CD14-positive monocyte (primary cell): Measurements from ENCODE around the gene SLC30A3. TPM values are rescaled to one million over a fixed set of nuclear protein-coding genes. Genes with fewer than 3 reads are reported as not detected.

Experiments
- DNase-seq, 3 donors: peaks; one replicate each; pipeline ENCODE4 v3.0.0-alpha.2; 2011 to 2022
- H2AFZ ChIP-seq: 2 replicates; pipeline ENCODE4 v1.6.0; 2012; ENCODE audit warnings: mild to moderate bottlenecking, low read depth, low read length, inconsistent platforms; ENCODE audit not compliant: insufficient read depth, poor library complexity, severe bottlenecking
- H3K27ac ChIP-seq, 2 donors: 1 replicate in 1 of 2; 2 replicates in 1 of 2; pipeline ENCODE4 v1.5.1; 2012 to 2013; ENCODE audit warnings: low read length in 2 of 2, control low read depth in 1 of 2, inconsistent platforms in 1 of 2, low read depth in 1 of 2, mild to moderate bottlenecking in 1 of 2
- H3K27me3 ChIP-seq, 2 donors: one replicate each; pipeline versions ENCODE4 v1.6.0 to v1.6.1; 2011 to 2013; ENCODE audit warnings: low read length in 2 of 2; ENCODE audit not compliant: control insufficient read depth in 2 of 2, insufficient read depth in 2 of 2
- H3K36me3 ChIP-seq, 2 donors: replicated peaks in 1 of 2; 1 replicate in 1 of 2; 2 replicates in 1 of 2; pipeline versions ENCODE4 v1.5.1 to v1.6.1; 2012 to 2013; ENCODE audit warnings: low read length in 2 of 2, control low read depth in 1 of 2, inconsistent platforms in 1 of 2, mild to moderate bottlenecking in 1 of 2; ENCODE audit not compliant: insufficient read depth in 2 of 2, control insufficient read depth in 1 of 2
- H3K4me1 ChIP-seq, 2 donors: 1 replicate in 1 of 2; 2 replicates in 1 of 2; pipeline versions ENCODE4 v1.5.1 to v1.6.1; 2012 to 2013; ENCODE audit warnings: low read length in 2 of 2, control low read depth in 1 of 2, inconsistent platforms in 1 of 2, mild to moderate bottlenecking in 1 of 2, moderate library complexity in 1 of 2; ENCODE audit not compliant: insufficient read depth in 2 of 2, control insufficient read depth in 1 of 2
- H3K4me2 ChIP-seq: replicated peaks from 2 replicates; pipeline ENCODE3; 2012; ENCODE audit warnings: low read length, moderate library complexity, mild to moderate bottlenecking; ENCODE audit not compliant: poor library complexity, severe bottlenecking; ENCODE audit errors: extremely low read depth
- H3K4me3 ChIP-seq, 3 experiments: fragments of 200-600 bp in 1 of 3; sonication (generic) in 1 of 3; replicated peaks in 1 of 3; 1 replicate in 2 of 3; 2 replicates in 1 of 3; pipeline ENCODE4 v1.5.1; 2011 to 2013; ENCODE audit warnings: low read length in 3 of 3, mild to moderate bottlenecking in 3 of 3, control low read depth in 2 of 3, low read depth in 2 of 3, inconsistent platforms in 1 of 3, moderate library complexity in 1 of 3
- H3K79me2 ChIP-seq: 2 replicates; pipeline ENCODE4 v1.6.0; 2012; ENCODE audit warnings: mild to moderate bottlenecking, control low read depth, inconsistent platforms, low read length, moderate library complexity; ENCODE audit not compliant: insufficient read depth
- H3K9ac ChIP-seq: 2 replicates; pipeline ENCODE4 v1.6.0; 2017; ENCODE audit warnings: low read length, mild to moderate bottlenecking; ENCODE audit not compliant: insufficient read depth, poor library complexity, severe bottlenecking
- H3K9me3 ChIP-seq, 2 donors: replicated peaks in 1 of 2; 1 replicate in 1 of 2; 2 replicates in 1 of 2; pipeline versions ENCODE4 v1.5.1 to v1.6.1; 2012 to 2013; ENCODE audit warnings: low read length in 2 of 2, control low read depth in 1 of 2; ENCODE audit not compliant: control insufficient read depth in 1 of 2, insufficient read depth in 1 of 2
- H4K20me1 ChIP-seq: 2 replicates; pipeline ENCODE4 v1.6.0; 2012; ENCODE audit warnings: mild to moderate bottlenecking, low read length, control low read depth, moderate library complexity; ENCODE audit not compliant: insufficient read depth
- H3K27ac Mint-ChIP-seq, 7 donors: one replicate each; pipeline ENCODE4 v1.8.0; 2020; ENCODE audit warnings: mild to moderate bottlenecking in 7 of 7, mixed read lengths in 7 of 7, moderate library complexity in 6 of 7, inconsistent platforms in 2 of 7
- H3K27me3 Mint-ChIP-seq, 3 donors: one replicate each; pipeline ENCODE4 v1.8.0; 2021 to 2022; ENCODE audit warnings: low read depth in 3 of 3, mild to moderate bottlenecking in 3 of 3, mixed read lengths in 3 of 3, moderate library complexity in 3 of 3, inconsistent platforms in 1 of 3
- H3K36me3 Mint-ChIP-seq, 2 donors: one replicate each; pipeline ENCODE4 v1.8.0; 2020; ENCODE audit warnings: mixed read lengths in 2 of 2, inconsistent platforms in 1 of 2, mild to moderate bottlenecking in 1 of 2
- H3K4me1 Mint-ChIP-seq: one replicate; pipeline ENCODE4 v1.8.0; 2020; ENCODE audit warnings: mild to moderate bottlenecking, mixed read lengths
- H3K4me3 Mint-ChIP-seq, 2 donors: one replicate each; pipeline ENCODE4 v1.8.0; 2020; ENCODE audit warnings: mild to moderate bottlenecking in 2 of 2, mixed read lengths in 2 of 2, moderate library complexity in 1 of 2
- H3K9me3 Mint-ChIP-seq, 7 donors: one replicate each; pipeline ENCODE4 v1.8.0; 2020 to 2022; ENCODE audit warnings: mixed read lengths in 7 of 7, mild to moderate bottlenecking in 6 of 7, moderate library complexity in 6 of 7, inconsistent platforms in 2 of 7
- CTCF ChIP-seq: fragments of 200-600 bp; IDR thresholded peaks from one replicate; pipeline ENCODE4 v1.8.0; 2022; ENCODE audit warnings: antibody characterized with exemption, mild to moderate bottlenecking
- WGBS: methylation state at CpG from one replicate; pipeline ENCODE4 v1.1.5; 2013; ENCODE audit warnings: missing lambda C conversion rate; ENCODE audit not compliant: insufficient coverage; 5-methylcytosine and 5-hydroxymethylcytosine counted together
- intact Hi-C, 2 donors: fragments of 100-400 bp; cut with micrococcal nuclease; formaldehyde crosslinking; loops; one replicate each; pipeline versions ENCODE4 v1.15.0 to v1.15.1; 2023
- polyA plus RNA-seq, 3 donors: library from polyadenylated mRNA; depleted of rRNA in 1 of 3; unstranded in 2 of 3; stranded (reverse) in 1 of 3; fragments of 300-500 nt in 2 of 3; fragments of >200 nt in 1 of 3; fragmentation: Illumina TruSeq in 2 of 3; gene quantifications; 1 replicate in 2 of 3; 2 replicates in 1 of 3; pipeline ENCODE4 v1.2.3, GENCODE V29; 2012 to 2021

Gene SLC30A3
- polyA plus RNA-seq, 3 donors: 0.08 TPM; not detected in 2

GRCh38 chr2:27281855-27282559 is 19.2 kb upstream of the SLC30A3 start, which contains the start of gene TRIM54:
Gene TRIM54 (plus strand): TSS chr2:27282429. CDS start chr2:27282732, 303 bp downstream.
- no peaks in the 10 kb centered on the region for H3K79me2 ChIP-seq
- H3K27me3 Mint-ChIP-seq: peaks cover 2 to 14% (median 13%) of the 10 kb centered on the region in 3 donors
- no peak within 1 kb of the TSS for H2AFZ ChIP-seq
- H3K36me3 ChIP-seq: no peaks in the 10 kb centered on the region
- intact Hi-C loops: loop anchor here (2.0 to 5.0 kb wide), 2 partner anchors 183 to 185 kb away; no protein-coding TSS in a partner anchor
- no peaks in the 10 kb centered on the region for H3K36me3 Mint-ChIP-seq
- no peak within 1 kb of the TSS for H3K27ac ChIP-seq
- no peak for DNase-seq
- H3K4me3 Mint-ChIP-seq: no peak within 1 kb of the TSS
- 96% methylated on average over 3 of the region's 5 CpGs for WGBS
- no peak within 1 kb of the TSS for H3K4me3 ChIP-seq
- no peaks in the 10 kb centered on the region for H3K9me3 Mint-ChIP-seq
- H3K9ac ChIP-seq: no peak within 1 kb of the TSS
- H3K4me1 ChIP-seq: peaks cover 0 to 6% of the 10 kb centered on the region in 2 donors
- H3K4me2 ChIP-seq: no peak within 1 kb of the TSS
- H3K9me3 ChIP-seq: no peaks in the 10 kb centered on the region
- peaks cover 7% of the 10 kb centered on the region for H3K4me1 Mint-ChIP-seq
- no peak for TF ChIP-seq CTCF
- H3K27me3 ChIP-seq: no peaks in the 10 kb centered on the region
- no peaks in the 10 kb centered on the region for H4K20me1 ChIP-seq
- peak within 1 kb of the TSS in 1 of 7 donors; percentile 47 for H3K27ac Mint-ChIP-seq

- H3K9me3 ChIP-seq: no peaks in the 10 kb centered on the region
- intact Hi-C loops: loop anchor here (2.0 to 5.0 kb wide), 2 partner anchors 183 to 184 kb away; no protein-coding TSS in a partner anchor
- H3K4me3 ChIP-seq: no peak overlapping the region
- no peak for DNase-seq
- Mint-ChIP-seq H3K9me3 (no peaks in the 10 kb centered on the region), H3K27ac (no peak overlapping the region), H3K4me1 (peaks cover 7% of the 10 kb centered on the region), H3K36me3 (no peaks in the 10 kb centered on the region), H3K4me3 (no peak overlapping the region), H3K27me3 (peaks cover 4 to 18% (median 15%) of the 10 kb centered on the region in 3 donors)
- no peaks in the 10 kb centered on the region for H4K20me1 ChIP-seq
- no peaks in the 10 kb centered on the region for H3K36me3 ChIP-seq
- no peak overlapping the region for H3K9ac ChIP-seq
- H3K27me3 ChIP-seq: no peaks in the 10 kb centered on the region
- no peak overlapping the region for H3K4me2 ChIP-seq
- no peak for TF ChIP-seq CTCF
- no peak overlapping the region for H3K27ac ChIP-seq
- no peak overlapping the region for H2AFZ ChIP-seq
- no peaks in the 10 kb centered on the region for H3K79me2 ChIP-seq
- H3K4me1 ChIP-seq: peaks cover 0 to 6% of the 10 kb centered on the region in 2 donors
- WGBS: no CpG with 5 or more reads among the region's 3 CpGs
Observed at GRCh38 chr2:27281442-27281841, 18.6 kb upstream of the SLC30A3 start.
